HG03460 (cell line): ENCODE results near the gene C6orf136.
A peak's percentile ranks its signal among the peaks of the same experiment; 100 is the strongest.

Experiments used
- ATAC-seq: cut with Tn5 transposase; IDR thresholded peaks from one replicate; pipeline ENCODE4 v1.9.1; 2021; ENCODE audit not compliant: unreplicated experiment

Gene C6orf136

GRCh38 chr6:30686009-30686907 is 39.3 kb downstream of the C6orf136 start, which contains the start of gene PPP1R18:
Gene PPP1R18, minus strand, starts transcription at chr6:30686645. Its CDS starts 627 bp downstream, at chr6:30686018.
- no peak for ATAC-seq

- ATAC-seq, result peak; percentile 44
These were observed 40.1 kb downstream of the C6orf136 start for GRCh38 chr6:30686908-30687658.

GRCh38 chr6:30687659-30688431 is 40.9 kb downstream of the C6orf136 start:
- no peak for ATAC-seq

- ATAC-seq, result no peak
These were observed 41.6 kb downstream of the C6orf136 start for GRCh38 chr6:30688569-30688968.

GRCh38 chr6:30689022-30689865 is 42.3 kb downstream of the C6orf136 start:
- no peak for ATAC-seq

GRCh38 chr6:30689985-30690384 is 43.1 kb downstream of the C6orf136 start:
- ATAC-seq, result no peak

- no peak for ATAC-seq
These were observed 43.7 kb downstream of the C6orf136 start, which contains the start of gene NRM for GRCh38 chr6:30690403-30691207. Gene NRM, minus strand, starts transcription at chr6:30690984. Its CDS starts 10 bp downstream, at chr6:30690974.

- no peak for ATAC-seq
These were observed 44.4 kb downstream of the C6orf136 start for GRCh38 chr6:30691208-30691847.

GRCh38 chr6:30696432-30696831 is 49.5 kb downstream of the C6orf136 start:
- ATAC-seq, result no peak

GRCh38 chr6:30700340-30700739 is 53.4 kb downstream of the C6orf136 start:
- no peak for ATAC-seq
